Activated CD4-positive, alpha-beta T cell treated with anti-CD3 and anti-CD28 coated beads, Interleukin-2, Interleukin-4, amounts not matched to agents 100 ng/mL and 50 ng/mL, durations not matched to agents 16 hours and 8 hours (primary cell): Measurements from ENCODE around the gene RAB11FIP4.
A peak's percentile ranks its signal among the peaks of the same experiment; 100 is the strongest.

Source experiments
- DNase-seq: peaks from one replicate; pipeline ENCODE4 v3.0.0-alpha.2; 2020; ENCODE audit warnings: low spot score

The RAB11FIP4 gene

GRCh38 chr17:31506517-31506916, 115.0 kb downstream of the RAB11FIP4 start:
- DNase-seq, result no peak

- DNase-seq, result peak; percentile 77
Observed at GRCh38 chr17:31508288-31509094, 117.0 kb downstream of the RAB11FIP4 start.

GRCh38 chr17:31509095-31509804, 117.8 kb downstream of the RAB11FIP4 start:
- no peak for DNase-seq

DNA sequence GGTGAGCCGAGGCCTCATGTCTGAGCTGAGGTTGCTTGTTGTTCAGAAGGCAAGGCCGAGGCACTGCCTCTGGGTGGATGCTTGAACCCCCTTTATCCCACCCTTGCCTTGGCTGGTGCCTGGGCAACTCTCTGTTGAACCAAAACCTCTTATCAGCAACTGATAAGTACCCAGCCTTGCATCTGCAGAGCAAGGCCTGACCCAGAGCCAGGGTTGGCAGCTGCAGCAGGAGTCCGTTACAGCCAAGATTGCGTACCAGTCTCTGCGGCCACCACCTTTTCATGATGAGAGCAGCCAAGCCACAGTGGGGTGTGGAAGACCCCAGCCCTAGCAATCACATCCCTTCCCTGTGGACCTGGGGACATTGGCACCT, 118.3 kb downstream of the RAB11FIP4 start:
- DNase-seq, result no peak

- DNase-seq, result no peak
Observed at GRCh38 chr17:31510308-31511194, 119.1 kb downstream of the RAB11FIP4 start.

DNA sequence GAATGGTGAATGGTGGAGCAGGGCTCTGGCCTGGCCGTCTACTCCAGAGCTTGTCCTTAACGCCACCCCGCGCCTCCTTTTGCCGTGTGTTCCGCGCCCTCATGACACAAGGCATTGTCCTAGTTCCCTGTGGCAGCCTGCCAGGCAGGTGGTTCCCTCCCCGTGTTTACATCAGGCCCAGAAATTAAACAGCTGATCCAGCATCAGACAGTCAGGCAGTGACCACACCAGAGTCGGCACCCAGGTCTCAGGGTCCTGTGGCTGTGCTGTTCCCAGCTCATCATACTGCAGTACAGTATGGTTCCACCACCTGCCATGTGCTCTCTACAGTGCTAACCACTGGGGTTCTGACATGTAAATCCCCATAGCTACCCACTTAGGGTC, 119.7 kb downstream of the RAB11FIP4 start:
- DNase-seq, result no peak

- no peak for DNase-seq
Observed at GRCh38 chr17:31511580-31511979, 120.1 kb downstream of the RAB11FIP4 start.

DNA sequence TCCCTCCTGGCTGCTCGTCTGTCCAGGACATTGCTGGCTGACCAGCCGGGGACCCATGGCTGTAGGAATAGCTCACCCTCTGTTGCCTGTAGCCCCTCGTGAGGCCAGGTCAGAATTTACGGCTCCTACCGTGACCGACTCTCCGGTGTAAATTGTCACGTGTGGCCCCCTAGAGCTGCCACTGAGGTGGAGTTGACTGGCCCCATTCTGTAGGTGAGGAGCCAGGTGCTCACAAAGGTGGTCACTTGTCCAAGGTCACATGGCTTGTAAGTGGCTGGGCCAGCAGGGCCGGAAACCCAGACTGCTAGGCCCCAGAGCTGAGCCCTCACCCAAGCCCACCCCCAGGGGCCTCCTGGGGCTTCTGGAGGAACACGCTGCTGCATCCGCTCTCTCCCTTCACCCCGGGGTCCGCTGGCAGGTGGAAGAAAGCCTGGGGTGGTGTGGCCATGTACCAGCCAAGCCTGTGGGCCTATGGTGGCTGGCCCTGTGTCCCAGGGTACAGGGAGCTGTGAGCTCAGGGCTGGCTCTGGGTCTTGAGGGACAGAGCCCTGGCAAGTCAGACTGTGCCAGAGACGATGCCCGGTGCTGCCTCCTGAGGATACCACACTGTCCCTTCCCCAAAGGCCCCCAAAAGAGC, 120.7 kb downstream of the RAB11FIP4 start:
- no peak for DNase-seq

GRCh38 chr17:31512796-31513195, 121.3 kb downstream of the RAB11FIP4 start:
- no peak for DNase-seq

DNA sequence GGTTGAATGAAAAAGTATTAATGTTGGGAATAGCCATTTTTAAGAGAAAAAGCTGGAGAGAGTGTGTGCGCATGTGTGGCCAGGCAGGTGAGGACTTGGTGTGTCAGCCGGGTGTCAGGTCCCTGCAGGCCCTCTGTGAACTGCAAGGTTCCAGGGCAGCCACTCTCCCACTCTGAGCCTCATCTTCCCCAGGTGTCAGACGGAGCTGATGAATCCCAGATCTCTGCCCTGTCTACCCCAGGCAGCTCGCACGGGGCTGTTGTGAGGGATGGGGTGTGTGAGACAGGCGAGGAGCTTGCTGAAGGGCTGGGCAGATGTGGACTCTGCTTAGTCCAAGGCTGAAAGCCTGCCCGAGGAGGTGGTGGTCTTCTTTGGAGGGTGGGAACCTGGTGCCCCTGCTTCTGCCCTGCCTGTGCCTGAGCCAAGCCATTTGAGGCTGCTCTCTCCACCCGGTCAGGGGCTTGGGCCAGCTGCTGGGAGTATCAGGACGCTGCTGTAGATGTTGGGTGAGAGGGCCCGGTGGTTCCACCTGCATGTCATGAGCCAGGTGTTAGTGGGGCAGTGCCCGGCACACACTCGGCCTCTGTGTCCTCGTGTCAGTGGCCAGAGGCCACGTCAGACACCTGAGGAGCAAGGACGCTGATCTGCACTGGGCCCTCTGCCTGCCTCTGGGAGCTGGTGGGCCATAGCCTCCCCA, 122.4 kb downstream of the RAB11FIP4 start:
- DNase-seq, result no peak

DNA sequence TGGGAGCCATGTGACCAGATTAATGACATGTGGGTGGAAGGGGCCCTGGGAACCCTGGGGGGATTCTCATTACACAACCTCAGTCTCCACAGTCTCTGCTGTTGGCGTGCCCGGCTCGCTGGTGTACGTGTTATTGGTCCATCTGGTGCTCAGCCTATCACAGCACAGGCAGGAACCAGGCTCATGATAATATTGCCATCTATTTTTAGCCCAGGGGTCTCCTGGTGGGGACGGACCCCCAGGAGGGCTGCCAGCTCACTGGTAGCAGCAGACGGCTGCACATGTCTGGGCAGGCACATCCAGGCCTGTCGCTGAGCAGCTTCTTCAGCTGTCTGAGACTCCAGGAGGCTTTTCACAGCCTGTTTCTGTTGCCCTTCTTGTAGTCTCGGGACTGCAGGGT, 123.8 kb downstream of the RAB11FIP4 start:
- DNase-seq, result no peak

- DNase-seq, result no peak
Observed at GRCh38 chr17:31517524-31517923, 126.0 kb downstream of the RAB11FIP4 start.

DNA sequence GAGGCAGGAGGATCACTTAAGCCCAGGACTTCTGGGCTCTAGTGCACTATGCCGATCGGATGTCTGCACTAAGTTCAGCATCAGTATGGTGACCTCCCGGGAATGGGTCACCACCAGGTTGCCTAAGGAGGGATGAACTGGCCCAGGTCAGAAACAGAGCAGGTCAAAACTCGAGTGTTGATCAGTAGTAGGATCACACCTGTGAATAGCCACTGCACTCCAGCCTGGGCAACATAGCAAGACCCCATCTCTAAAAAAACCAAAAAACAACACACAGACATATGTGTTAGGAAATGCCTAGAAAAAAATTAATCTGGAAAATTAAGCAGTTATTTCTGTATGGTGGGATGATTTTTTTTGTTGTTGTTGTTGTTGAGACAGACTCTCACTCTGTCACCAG, 127.0 kb downstream of the RAB11FIP4 start:
- no peak for DNase-seq

- no peak for DNase-seq
Observed at GRCh38 chr17:31521632-31522283, 130.3 kb downstream of the RAB11FIP4 start.

DNA sequence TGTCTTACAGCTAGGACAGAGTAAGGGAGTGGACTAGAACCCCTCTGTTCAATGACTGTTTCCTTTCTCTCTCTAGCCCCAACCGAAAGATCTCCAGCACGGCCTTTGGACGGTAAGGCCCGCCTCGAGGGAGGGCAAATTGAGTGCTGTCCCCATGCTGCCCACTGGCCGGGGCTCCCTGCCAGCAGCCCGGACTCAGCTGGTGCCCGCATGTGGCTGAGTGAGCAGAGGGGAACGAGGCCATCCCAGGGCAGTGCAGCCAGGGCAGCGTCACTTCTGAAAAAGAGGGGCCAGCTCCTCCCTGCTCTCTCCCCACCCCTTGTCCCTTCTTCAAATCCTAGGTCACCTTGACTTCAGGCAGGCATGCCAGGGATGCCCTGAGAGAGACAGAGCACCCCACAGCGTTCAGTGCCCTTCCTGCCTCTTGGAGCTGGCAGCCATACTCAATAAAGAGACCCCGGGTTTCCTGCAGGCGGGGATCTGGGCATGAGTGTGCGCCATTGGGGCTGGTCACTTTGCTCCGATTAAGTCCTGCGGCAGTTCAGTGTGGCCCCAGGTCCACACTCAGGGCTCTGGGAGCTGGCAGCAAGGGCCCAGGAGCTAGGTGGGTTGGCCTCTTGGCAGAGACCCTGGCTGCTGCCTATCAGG, 130.9 kb downstream of the RAB11FIP4 start:
- no peak for DNase-seq

DNA sequence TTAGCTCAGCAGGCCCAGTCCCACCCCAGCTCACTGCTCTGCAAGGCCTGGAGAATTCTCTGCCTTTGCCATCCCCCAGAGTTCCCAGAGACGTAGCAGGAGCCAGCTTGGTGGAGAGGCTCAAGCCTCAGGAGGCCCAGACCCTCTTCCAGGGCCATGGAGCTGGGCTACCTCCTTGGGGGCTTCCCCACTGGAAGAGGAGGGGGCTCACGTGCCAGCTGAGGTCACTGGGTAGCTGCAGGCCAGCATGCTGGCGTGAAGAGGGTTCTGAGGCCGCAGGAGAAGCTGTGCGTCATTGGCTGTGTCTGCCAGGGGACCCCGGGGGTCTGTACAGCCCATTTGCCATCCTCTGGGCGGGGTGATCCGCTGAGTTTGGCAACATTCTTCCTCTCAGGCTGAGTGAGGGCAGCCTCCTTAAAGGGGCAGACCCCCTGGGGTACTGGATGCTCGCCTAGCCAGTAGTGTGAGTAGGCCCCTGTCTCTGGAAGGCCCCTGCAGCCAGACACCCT, 131.6 kb downstream of the RAB11FIP4 start:
- DNase-seq, result no peak

GRCh38 chr17:31523862-31524730, 132.6 kb downstream of the RAB11FIP4 start:
- DNase-seq, result no peak

DNA sequence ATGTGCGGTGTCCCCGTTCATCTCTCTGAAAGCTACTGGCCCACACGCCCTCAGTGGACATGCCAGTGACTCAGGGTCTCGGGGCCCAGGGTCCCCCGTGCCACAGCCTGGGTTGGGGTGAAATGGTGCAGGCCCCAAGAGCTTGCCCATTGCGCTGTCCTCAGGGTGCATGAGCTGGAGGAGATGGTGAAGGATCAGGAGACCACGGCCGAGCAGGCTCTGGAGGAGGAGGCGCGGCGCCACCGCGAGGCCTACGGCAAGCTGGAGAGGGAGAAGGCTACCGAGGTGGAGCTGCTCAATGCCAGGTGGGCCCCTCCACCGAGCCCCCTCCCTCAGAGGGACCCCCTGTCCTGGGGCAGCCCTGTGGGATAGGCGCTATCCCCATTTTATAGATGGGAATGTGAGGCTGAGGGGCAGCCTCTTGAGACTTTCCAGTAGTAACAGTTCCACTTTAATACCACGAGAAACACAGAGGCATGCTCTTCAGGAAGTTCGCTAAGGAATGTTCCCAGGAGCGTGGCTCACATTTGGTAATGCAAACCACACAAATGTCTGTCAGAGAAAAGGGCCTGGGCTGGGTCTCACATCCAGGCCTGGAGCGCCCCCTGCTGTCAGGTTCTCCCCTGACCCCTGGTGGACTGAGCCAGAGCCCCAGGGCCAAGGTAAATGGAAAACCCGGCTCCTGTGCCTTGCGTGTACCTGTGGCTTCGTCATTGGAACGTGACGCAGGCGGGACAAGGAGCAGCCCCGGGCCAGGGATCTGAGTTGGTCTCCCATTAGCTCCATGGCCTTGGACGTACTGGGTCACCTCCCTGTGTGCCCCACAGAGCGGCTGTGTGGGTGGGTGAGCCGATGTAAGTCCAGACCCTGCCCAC, 133.7 kb downstream of the RAB11FIP4 start:
- peak; percentile 84 for DNase-seq
